GM10266 (cell line): ENCODE results near the gene NR1D2.
"Not testable (repeated sequence)": the region's sequence is repeated elsewhere in the genome, so short reads cannot be mapped to it uniquely, and the experiment has no call there.

ENCODE experiments used
- DNase-seq: peaks from one replicate; pipeline ENCODE4 v3.0.0; 2012; ENCODE audit errors: extremely low spot score
- CTCF ChIP-seq: IDR thresholded peaks from 2 replicates; pipeline ENCODE4 v1.5.1; 2012; ENCODE audit warnings: mild to moderate bottlenecking, low read depth; ENCODE audit not compliant: control insufficient read depth, insufficient read depth; ENCODE audit errors: missing control alignments

Gene NR1D2

GRCh38 chr3:23944861-23945662 lies at the start of gene NR1D2:
NR1D2 (plus strand) TSS chr3:23945286; CDS start chr3:23945579, 293 bp downstream.
- peak; percentile 42 for TF ChIP-seq CTCF
- DNase-seq: peak; percentile 92

- no peak for TF ChIP-seq CTCF
- no peak for DNase-seq
Observed at GRCh38 chr3:23900744-23901143, 44.3 kb upstream of the NR1D2 start.

GRCh38 chr3:23904545-23904944 lies 40.5 kb upstream of the NR1D2 start:
- TF ChIP-seq CTCF: no peak
- no peak for DNase-seq

GRCh38 chr3:23909341-23909740 lies 35.7 kb upstream of the NR1D2 start:
- TF ChIP-seq CTCF: no peak
- no peak for DNase-seq

- no peak for DNase-seq
- TF ChIP-seq CTCF: no peak
Observed at GRCh38 chr3:23911397-23911796, 33.7 kb upstream of the NR1D2 start.

GRCh38 chr3:23912335-23912734 lies 32.8 kb upstream of the NR1D2 start:
- not testable (repeated sequence) for DNase-seq

- DNase-seq: no peak
- TF ChIP-seq CTCF: no peak
Observed at GRCh38 chr3:23913182-23913581, 31.9 kb upstream of the NR1D2 start.
